Measurements from ENCODE around the gene ARFGAP1.

GRCh38 chr20:63275825-63276224 lies 3.2 kb downstream of the ARFGAP1 start:
- TF ChIP-seq CTCF (conservative IDR thresholded peaks at IDR 0.05; ENCODE audit: low read depth, low read length) (no peak), USF2 (IDR thresholded peaks at IDR 0.05; ENCODE audit: low read depth, low read length) (no peak), RAD21 (IDR thresholded peaks at IDR 0.05; ENCODE audit: low read length) (no peak), CEBPB (IDR thresholded peaks at IDR 0.05; ENCODE audit: low read depth, low read length) (no peak), ELK1 (IDR thresholded peaks at IDR 0.05; ENCODE audit: borderline replicate concordance, low read depth, low read length) (no peak)
